Astrocyte (in vitro differentiated cells and primary cell): Measurements from ENCODE around the gene ZNF407. TPM values are rescaled to one million over a fixed set of nuclear protein-coding genes. Genes with fewer than 3 reads are reported as not detected.

Experiments used
- DNase-seq: peaks from one replicate; pipeline ENCODE4 v3.0.0-alpha.2; 2010; ENCODE audit warnings: low read depth
- FAIRE-seq: peaks from 2 replicates; lab custom pipeline; 2011; peaks lifted over from hg19 to GRCh38; lab: Jason Lieb, UNC
- H2AFZ ChIP-seq: 2 replicates; pipeline ENCODE4 v1.6.0; 2012; ENCODE audit warnings: low read depth, low read length, inconsistent platforms
- H3K27ac ChIP-seq: 2 replicates; pipeline ENCODE4 v1.5.1; 2011; ENCODE audit warnings: low read depth, low read length, inconsistent platforms
- H3K27me3 ChIP-seq: 2 replicates; pipeline ENCODE4 v1.6.0; 2011; ENCODE audit warnings: low read length, inconsistent platforms; ENCODE audit not compliant: insufficient read depth
- H3K36me3 ChIP-seq: 2 replicates; pipeline ENCODE4 v1.5.1; 2011; ENCODE audit warnings: low read length, inconsistent platforms; ENCODE audit not compliant: insufficient read depth
- H3K4me1 ChIP-seq: 2 replicates; pipeline ENCODE4 v1.5.1; 2011; ENCODE audit warnings: low read length, inconsistent platforms; ENCODE audit not compliant: insufficient read depth
- H3K4me2 ChIP-seq: 2 replicates; pipeline ENCODE4 v1.6.0; 2012; ENCODE audit warnings: low read length, inconsistent platforms
- H3K4me3 ChIP-seq: 2 replicates; pipeline ENCODE4 v1.5.1; 2011; ENCODE audit warnings: low read depth, mild to moderate bottlenecking, low read length, inconsistent platforms; ENCODE audit not compliant: insufficient read depth
- H3K79me2 ChIP-seq: 2 replicates; pipeline ENCODE4 v1.6.0; 2012; ENCODE audit warnings: mild to moderate bottlenecking, low read length, inconsistent platforms; ENCODE audit not compliant: insufficient read depth
- H3K9ac ChIP-seq: 2 replicates; pipeline ENCODE4 v1.6.0; 2012; ENCODE audit warnings: mild to moderate bottlenecking, low read length, inconsistent platforms
- H3K9me3 ChIP-seq: 2 replicates; pipeline ENCODE4 v1.5.1; 2012; ENCODE audit warnings: low read depth, mild to moderate bottlenecking, low read length, inconsistent platforms; ENCODE audit not compliant: insufficient read depth
- H4K20me1 ChIP-seq: 2 replicates; pipeline ENCODE4 v1.6.0; 2012; ENCODE audit warnings: low read length, inconsistent platforms; ENCODE audit not compliant: insufficient read depth
- H3K27ac Mint-ChIP-seq: one replicate; pipeline ENCODE4 v1.8.0; 2021; ENCODE audit warnings: mild to moderate bottlenecking, mixed read lengths; ENCODE audit not compliant: unreplicated experiment
- H3K27me3 Mint-ChIP-seq: one replicate; pipeline ENCODE4 v1.8.0; 2021; ENCODE audit warnings: low read depth, mixed read lengths; ENCODE audit not compliant: unreplicated experiment
- H3K36me3 Mint-ChIP-seq: one replicate; pipeline ENCODE4 v1.8.0; 2021; ENCODE audit warnings: low read depth, mixed read lengths; ENCODE audit not compliant: unreplicated experiment
- H3K4me1 Mint-ChIP-seq: one replicate; pipeline ENCODE4 v1.8.0; 2021; ENCODE audit warnings: low read depth, mixed read lengths; ENCODE audit not compliant: unreplicated experiment
- H3K4me3 Mint-ChIP-seq: one replicate; pipeline ENCODE4 v1.8.0; 2021; ENCODE audit warnings: mild to moderate bottlenecking, moderate library complexity, mixed read lengths; ENCODE audit not compliant: unreplicated experiment
- H3K9me3 Mint-ChIP-seq: one replicate; pipeline ENCODE4 v1.8.0; 2021; ENCODE audit warnings: mild to moderate bottlenecking, mixed read lengths; ENCODE audit not compliant: unreplicated experiment
- CTCF ChIP-seq: IDR thresholded peaks from 2 replicates; pipeline ENCODE4 v1.5.1; 2011; ENCODE audit warnings: low read depth, mild to moderate bottlenecking, inconsistent platforms, low read length, moderate library complexity; ENCODE audit not compliant: insufficient read depth
- EZH2 ChIP-seq: IDR thresholded peaks from 2 replicates; pipeline ENCODE4 v1.6.1; 2012; ENCODE audit warnings: mild to moderate bottlenecking, low read length, inconsistent platforms; ENCODE audit not compliant: insufficient read depth
- total RNA-seq: library from RNA; stranded (reverse); gene quantifications from 2 replicates; pipeline ENCODE4 v1.2.1, GENCODE V29; 2021

ZNF407 gene
- total RNA-seq, 1 donor from 2014 or later = 13.8 TPM

- FAIRE-seq = no peak
- H3K27ac ChIP-seq = no peak overlapping the region
- Mint-ChIP-seq H3K9me3 (no peaks in the 10 kb centered on the region), H3K36me3 (peaks cover 3% of the 10 kb centered on the region), H3K4me1 (peaks cover 15% of the 10 kb centered on the region), H3K4me3 (no peak overlapping the region), H3K27ac (no peak overlapping the region), H3K27me3 (no peaks in the 10 kb centered on the region)
- H2AFZ ChIP-seq = no peak overlapping the region
- no peak overlapping the region for H3K4me3 ChIP-seq
- no peak overlapping the region for H3K9ac ChIP-seq
- H3K9me3 ChIP-seq = no peaks in the 10 kb centered on the region
- no peak for DNase-seq
- H3K79me2 ChIP-seq = no peaks in the 10 kb centered on the region
- H3K4me2 ChIP-seq = no peak overlapping the region
- TF ChIP-seq CTCF = no peak
- no peak for TF ChIP-seq EZH2
- H3K4me1 ChIP-seq = peaks cover 8% of the 10 kb centered on the region
- no peaks in the 10 kb centered on the region for H4K20me1 ChIP-seq
- no peaks in the 10 kb centered on the region for H3K27me3 ChIP-seq
- no peaks in the 10 kb centered on the region for H3K36me3 ChIP-seq
Observed at GRCh38 chr18:74902147-74902455, 304.4 kb downstream of the ZNF407 start.

GRCh38 chr18:74905247-74905646 lies 307.6 kb downstream of the ZNF407 start:
- Mint-ChIP-seq H3K36me3 (peaks cover 6% of the 10 kb centered on the region), H3K9me3 (no peaks in the 10 kb centered on the region), H3K4me3 (no peak overlapping the region), H3K27ac (no peak overlapping the region), H3K4me1 (no peaks in the 10 kb centered on the region), H3K27me3 (peaks cover 2% of the 10 kb centered on the region)
- Histone ChIP-seq H4K20me1 (no peaks in the 10 kb centered on the region), H3K27ac (no peak overlapping the region), H3K27me3 (no peaks in the 10 kb centered on the region), H3K36me3 (no peaks in the 10 kb centered on the region), H3K4me2 (no peak overlapping the region), H3K9ac (no peak overlapping the region), H2AFZ (no peak overlapping the region), H3K4me3 (no peak overlapping the region), H3K4me1 (no peaks in the 10 kb centered on the region), H3K79me2 (no peaks in the 10 kb centered on the region), H3K9me3 (no peaks in the 10 kb centered on the region)
- TF ChIP-seq CTCF (no peak), EZH2 (no peak)
- DNase-seq (no peak), FAIRE-seq (no peak)

GRCh38 chr18:74906184-74906583 lies 308.5 kb downstream of the ZNF407 start:
- FAIRE-seq = no peak
- no peak overlapping the region for H3K9ac ChIP-seq
- H3K79me2 ChIP-seq = no peaks in the 10 kb centered on the region
- H3K4me2 ChIP-seq = no peak overlapping the region
- DNase-seq = peak; percentile 3
- no peak overlapping the region for H2AFZ ChIP-seq
- no peak overlapping the region for H3K27ac Mint-ChIP-seq
- no peaks in the 10 kb centered on the region for H3K27me3 ChIP-seq
- H3K36me3 Mint-ChIP-seq = peaks cover 6% of the 10 kb centered on the region
- H3K9me3 ChIP-seq = no peaks in the 10 kb centered on the region
- H3K27ac ChIP-seq = no peak overlapping the region
- H4K20me1 ChIP-seq = no peaks in the 10 kb centered on the region
- no peaks in the 10 kb centered on the region for H3K4me1 ChIP-seq
- no peaks in the 10 kb centered on the region for H3K4me1 Mint-ChIP-seq
- H3K9me3 Mint-ChIP-seq = no peaks in the 10 kb centered on the region
- TF ChIP-seq EZH2 (no peak), CTCF (no peak)
- no peak overlapping the region for H3K4me3 ChIP-seq
- H3K36me3 ChIP-seq = no peaks in the 10 kb centered on the region
- no peak overlapping the region for H3K4me3 Mint-ChIP-seq
- peaks cover 2% of the 10 kb centered on the region for H3K27me3 Mint-ChIP-seq
